ENCODE measurements around the gene OGFR. TPM values are rescaled to one million over a fixed set of nuclear protein-coding genes. Genes with fewer than 3 reads are reported as not detected.

The OGFR gene
- polyA plus RNA-seq, 3 donors, result 47.8 to 114 (median 79.3) TPM

GRCh38 chr20:62820962-62821725, 16.5 kb downstream of the OGFR start:
- H3K27ac ChIP-seq (ENCODE audit: low read depth in 1 of 2, low read length in 2 of 2), result no peak overlapping the region
- H3K9ac ChIP-seq (ENCODE audit: insufficient read depth, low read length, poor library complexity, severe bottlenecking), result no peak overlapping the region
- H2AFZ ChIP-seq (ENCODE audit: insufficient read depth, low read depth, low read length, poor library complexity, severe bottlenecking), result no peak overlapping the region
- peaks cover 17 to 23% of the 10 kb centered on the region in 2 donors for H3K4me1 ChIP-seq (ENCODE audit: control insufficient read depth in 1 of 2, insufficient read depth in 2 of 2, low read length in 2 of 2)
- no peak overlapping the region for H3K4me2 ChIP-seq (replicated peaks; ENCODE audit: extremely low read depth, low read length, poor library complexity, severe bottlenecking)
- Mint-ChIP-seq H3K27ac (no peak overlapping the region), H3K4me1 (peaks cover 6% of the 10 kb centered on the region), H3K9me3 (peaks cover 0 to 14% (median 0%) of the 10 kb centered on the region in 7 donors), H3K36me3 (no peaks in the 10 kb centered on the region), H3K4me3 (no peak overlapping the region), H3K27me3 (ENCODE audit: low read depth in 3 of 3) (peaks cover 28 to 42% (median 33%) of the 10 kb centered on the region in 3 donors)
- H3K79me2 ChIP-seq (ENCODE audit: insufficient read depth, low read length), result no peaks in the 10 kb centered on the region
- H4K20me1 ChIP-seq (ENCODE audit: insufficient read depth, low read length), result peaks cover 12% of the 10 kb centered on the region
- no peak for TF ChIP-seq CTCF (IDR thresholded peaks at IDR 0.05)
- WGBS (ENCODE audit: insufficient coverage), result 91% methylated on average over 10 of the region's 19 CpGs
- no peaks in the 10 kb centered on the region for H3K36me3 ChIP-seq (replicated peaks in 1 of 2; ENCODE audit: control insufficient read depth in 1 of 2, insufficient read depth in 2 of 2, low read length in 2 of 2)
- intact Hi-C loops (cut with micrococcal nuclease), result no loop called here
- H3K4me3 ChIP-seq (replicated peaks in 1 of 3; ENCODE audit: low read depth in 2 of 3, low read length in 3 of 3), result no peak overlapping the region
- peaks cover 15 to 30% of the 10 kb centered on the region in 2 donors for H3K27me3 ChIP-seq (ENCODE audit: control insufficient read depth in 2 of 2, insufficient read depth in 2 of 2, low read length in 2 of 2)
- no peak for DNase-seq
- H3K9me3 ChIP-seq (replicated peaks in 1 of 2; ENCODE audit: control insufficient read depth in 1 of 2, insufficient read depth in 1 of 2, low read length in 2 of 2), result no peaks in the 10 kb centered on the region

GRCh38 chr20:62821726-62822210, 17.1 kb downstream of the OGFR start:
- Mint-ChIP-seq H3K4me3 (no peak overlapping the region), H3K9me3 (peaks cover 0 to 13% (median 0%) of the 10 kb centered on the region in 7 donors), H3K27ac (no peak overlapping the region), H3K27me3 (ENCODE audit: low read depth in 3 of 3) (peaks cover 24 to 36% (median 29%) of the 10 kb centered on the region in 3 donors), H3K36me3 (no peaks in the 10 kb centered on the region), H3K4me1 (peaks cover 2% of the 10 kb centered on the region)
- no peak overlapping the region for H3K4me3 ChIP-seq (replicated peaks in 1 of 3; ENCODE audit: low read depth in 2 of 3, low read length in 3 of 3)
- no peaks in the 10 kb centered on the region for H3K79me2 ChIP-seq (ENCODE audit: insufficient read depth, low read length)
- H3K9me3 ChIP-seq (replicated peaks in 1 of 2; ENCODE audit: control insufficient read depth in 1 of 2, insufficient read depth in 1 of 2, low read length in 2 of 2), result no peaks in the 10 kb centered on the region
- no peaks in the 10 kb centered on the region for H3K36me3 ChIP-seq (replicated peaks in 1 of 2; ENCODE audit: control insufficient read depth in 1 of 2, insufficient read depth in 2 of 2, low read length in 2 of 2)
- H3K4me1 ChIP-seq (ENCODE audit: control insufficient read depth in 1 of 2, insufficient read depth in 2 of 2, low read length in 2 of 2), result peaks cover 12 to 17% of the 10 kb centered on the region in 2 donors
- TF ChIP-seq CTCF (IDR thresholded peaks at IDR 0.05), result no peak
- DNase-seq, result no peak
- H3K27me3 ChIP-seq (ENCODE audit: control insufficient read depth in 2 of 2, insufficient read depth in 2 of 2, low read length in 2 of 2), result peaks cover 11 to 25% of the 10 kb centered on the region in 2 donors
- no CpG with 5 or more reads among the region's 12 CpGs for WGBS (ENCODE audit: insufficient coverage)
- H2AFZ ChIP-seq (ENCODE audit: insufficient read depth, low read depth, low read length, poor library complexity, severe bottlenecking), result no peak overlapping the region
- no peak overlapping the region for H3K27ac ChIP-seq (ENCODE audit: low read depth in 1 of 2, low read length in 2 of 2)
- H3K4me2 ChIP-seq (replicated peaks; ENCODE audit: extremely low read depth, low read length, poor library complexity, severe bottlenecking), result no peak overlapping the region
- H3K9ac ChIP-seq (ENCODE audit: insufficient read depth, low read length, poor library complexity, severe bottlenecking), result no peak overlapping the region
- intact Hi-C loops (cut with micrococcal nuclease), result no loop called here
- H4K20me1 ChIP-seq (ENCODE audit: insufficient read depth, low read length), result peaks cover 6% of the 10 kb centered on the region
